Articular chondrocyte of knee joint (primary cell): ENCODE results near the gene PEX5L. TPM values are rescaled to one million over a fixed set of nuclear protein-coding genes. Genes with fewer than 3 reads are reported as not detected.

ENCODE experiments used
- total RNA-seq: library from RNA; depleted of rRNA; stranded (reverse); fragments of >200 nt; gene quantifications from 2 replicates; pipeline ENCODE4 v1.2.3, GENCODE V29; 2012

PEX5L gene
- 0.13 and 1.2 TPM in 2 replicates for total RNA-seq

GRCh38 chr3:180036671-180037455, at the start of gene PEX5L:
Gene PEX5L, minus strand, starts transcription at chr3:180036937. Its CDS starts 338 bp downstream, at chr3:180036599.

